ENCODE data around the gene IL17RE. TPM values are rescaled to one million over a fixed set of nuclear protein-coding genes. Genes with fewer than 3 reads are reported as not detected.

The IL17RE gene
- total and polyA plus RNA-seq, 9 of the 15 experiments (the other 6 are each of a cell fraction or from before 2014, with no cell fraction given) = 0.32 to 1.9 (median 0.51) TPM; not detected in 4

DNA sequence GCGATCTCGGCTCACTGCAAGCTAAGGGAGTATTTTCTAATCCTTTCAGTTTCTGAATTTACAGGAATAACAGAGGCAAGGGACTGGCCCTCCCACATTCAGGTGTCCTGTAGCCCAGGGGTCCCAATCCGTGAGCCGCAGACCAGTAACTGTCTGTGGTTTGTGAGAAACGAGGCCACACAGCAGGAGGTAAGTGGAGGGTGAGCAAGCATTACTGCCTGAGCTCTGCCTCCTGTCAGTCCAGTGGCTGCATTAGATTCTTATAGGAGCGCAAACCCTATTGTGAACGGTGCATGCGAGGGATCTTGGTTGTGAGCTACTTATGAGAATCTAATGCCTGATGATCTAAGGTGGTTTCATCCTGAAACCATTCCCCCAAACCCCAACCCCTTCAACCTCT lies 9.2 kb downstream of the IL17RE start (continued):
- TF ChIP-seq ZBTB7A (IDR thresholded peaks at IDR 0.05; ENCODE audit: borderline replicate concordance, control insufficient read depth, low read depth, low read length) = peak; percentile 79
- no peak for TF ChIP-seq POLR2AphosphoS5 (IDR thresholded peaks at IDR 0.05; ENCODE audit: control insufficient read depth, insufficient read depth, low read depth, low read length)
- TF ChIP-seq, protein P1, sequence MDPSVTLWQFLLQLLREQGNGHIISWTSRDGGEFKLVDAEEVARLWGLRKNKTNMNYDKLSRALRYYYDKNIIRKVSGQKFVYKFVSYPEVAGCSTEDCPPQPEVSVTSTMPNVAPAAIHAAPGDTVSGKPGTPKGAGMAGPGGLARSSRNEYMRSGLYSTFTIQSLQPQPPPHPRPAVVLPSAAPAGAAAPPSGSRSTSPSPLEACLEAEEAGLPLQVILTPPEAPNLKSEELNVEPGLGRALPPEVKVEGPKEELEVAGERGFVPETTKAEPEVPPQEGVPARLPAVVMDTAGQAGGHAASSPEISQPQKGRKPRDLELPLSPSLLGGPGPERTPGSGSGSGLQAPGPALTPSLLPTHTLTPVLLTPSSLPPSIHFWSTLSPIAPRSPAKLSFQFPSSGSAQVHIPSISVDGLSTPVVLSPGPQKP (CRISPR knock-in tag; IDR thresholded peaks at IDR 0.05) = no peak
- TF ChIP-seq ATF2 (CRISPR knock-in tag; IDR thresholded peaks at IDR 0.05) = no peak
- TF ChIP-seq ZNF699 (CRISPR knock-in tag; IDR thresholded peaks at IDR 0.05; ENCODE audit: insufficient replicate concordance) = no peak
- 0 out of 4 replicates have a peak, but pooled peaks of 1 of the 2 experiments have one; percentile 6 for TF ChIP-seq NONO (IDR thresholded peaks at IDR 0.05; ENCODE audit: low read depth in 2 of 2, low read length in 1 of 2)
- TF ChIP-seq RCOR1 (IDR thresholded peaks at IDR 0.05; ENCODE audit: borderline replicate concordance in 1 of 2, low read depth in 2 of 2, low read length in 2 of 2) = 0 out of 4 replicates have a peak, but pooled peaks of 1 of the 2 experiments have one; percentile 21
- peak; percentile 5 for TF ChIP-seq RBBP5 (IDR thresholded peaks at IDR 0.05; ENCODE audit: borderline replicate concordance, insufficient read depth, low read length, poor library complexity, severe bottlenecking)
- TF ChIP-seq TAF1 (IDR thresholded peaks at IDR 0.05; ENCODE audit: control insufficient read depth, extremely low read depth, insufficient read depth, low read length, severe bottlenecking) = peak; percentile 29
- no peak for TF ChIP-seq ZNF347 (CRISPR knock-in tag; IDR thresholded peaks at IDR 0.05; ENCODE audit: low read depth)
- TF ChIP-seq MAFK (IDR thresholded peaks at IDR 0.05; ENCODE audit: low read length) = 0 out of 2 replicates have a peak, but pooled peaks have one; percentile 20
- TF ChIP-seq CBX1 (IDR thresholded peaks at IDR 0.05; ENCODE audit: low read depth) = no peak
- TF ChIP-seq, protein P2, sequence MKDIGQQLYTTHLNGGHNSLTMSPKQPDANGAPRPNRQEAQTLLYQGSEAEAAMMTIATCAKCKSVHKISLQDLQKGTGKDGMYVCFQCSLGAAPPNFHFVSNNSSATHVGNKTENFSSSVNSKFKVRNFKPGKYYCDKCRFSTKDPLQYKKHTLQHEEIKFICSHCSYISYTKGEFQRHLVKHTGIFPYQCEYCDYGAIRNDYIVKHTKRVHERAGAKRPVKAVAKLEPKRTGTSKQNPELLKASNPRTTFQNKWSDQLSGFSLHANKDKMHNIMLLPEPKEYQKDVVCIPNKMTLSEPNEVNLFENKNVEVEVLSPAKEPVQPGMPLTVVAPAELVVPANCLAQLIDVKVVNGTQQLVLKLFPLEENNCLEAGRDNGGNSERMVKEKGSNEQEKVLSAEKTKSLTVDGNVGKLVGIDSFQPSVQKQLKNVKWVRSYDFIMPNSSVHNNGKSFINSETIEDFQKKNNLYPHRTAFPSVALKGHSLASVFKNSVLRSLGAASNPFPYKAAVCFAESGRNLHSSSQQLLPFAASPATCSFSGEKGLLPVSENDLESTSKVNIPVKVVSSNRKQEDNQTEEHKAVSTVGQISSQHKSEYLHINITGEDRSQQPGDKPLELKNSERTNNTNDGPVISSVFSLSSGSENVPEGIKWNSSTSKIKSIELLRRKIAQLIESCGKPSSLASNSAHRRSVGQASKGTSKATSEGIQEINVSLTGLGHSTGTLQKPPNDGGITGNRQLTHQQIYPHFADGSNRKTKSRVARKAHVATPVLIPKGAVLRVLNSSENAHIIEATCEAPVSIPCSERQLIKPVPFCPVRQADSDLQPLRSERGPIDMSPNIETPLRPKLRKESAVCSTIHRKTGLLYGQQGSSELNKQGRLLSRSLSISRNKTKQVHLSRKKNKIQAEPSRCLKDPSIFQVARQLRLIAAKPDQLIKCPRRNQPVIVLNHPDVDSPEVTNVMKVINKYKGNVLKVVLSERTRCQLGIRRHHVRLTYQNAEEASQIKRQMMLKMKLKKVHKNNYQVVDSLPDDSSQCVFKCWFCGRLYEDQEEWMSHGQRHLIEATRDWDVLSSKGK (CRISPR knock-in tag; IDR thresholded peaks at IDR 0.05) = no peak
- TF ChIP-seq, protein P3, sequence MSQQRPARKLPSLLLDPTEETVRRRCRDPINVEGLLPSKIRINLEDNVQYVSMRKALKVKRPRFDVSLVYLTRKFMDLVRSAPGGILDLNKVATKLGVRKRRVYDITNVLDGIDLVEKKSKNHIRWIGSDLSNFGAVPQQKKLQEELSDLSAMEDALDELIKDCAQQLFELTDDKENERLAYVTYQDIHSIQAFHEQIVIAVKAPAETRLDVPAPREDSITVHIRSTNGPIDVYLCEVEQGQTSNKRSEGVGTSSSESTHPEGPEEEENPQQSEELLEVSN (IDR thresholded peaks at IDR 0.05; ENCODE audit: borderline replicate concordance in 1 of 2, extremely low read depth in 1 of 2, insufficient read depth in 1 of 2, insufficient read length in 1 of 2, low read depth in 1 of 2, low read length in 1 of 2, poor library complexity in 1 of 2, severe bottlenecking in 1 of 2) = peak in 1 of 2 experiments; percentile 38
- no peak for TF ChIP-seq ZFP1 (CRISPR knock-in tag; IDR thresholded peaks at IDR 0.05)

Measured in K562 (cell line).